B cell (primary cell): ENCODE results near the gene PLA2G2D. TPM values are rescaled to one million over a fixed set of nuclear protein-coding genes. Genes with fewer than 3 reads are reported as not detected.

Experiments used
- ATAC-seq: fragments of 200-7000 bp; cut with Tn5 transposase; one replicate; pipeline ENCODE4 v1.10.0; 2021; ENCODE audit warnings: low read depth, mild to moderate bottlenecking, moderate number of reproducible peaks, moderate library complexity
- CTCF ChIA-PET: fragments of 350-600 bp; sonication (Branson Sonifier 250); formaldehyde crosslinking; loops from one replicate; lab custom pipeline; 2021; ENCODE audit warnings: antibody characterized with exemption, inconsistent platforms; lab: Charles Lee
- POLR2A ChIA-PET: fragments of 350-600 bp; sonication (Branson Sonifier 250); formaldehyde crosslinking; loops from one replicate; lab custom pipeline; 2021; ENCODE audit warnings: antibody characterized with exemption; lab: Charles Lee
- DNase-seq: peaks from one replicate; pipeline ENCODE4 v3.0.0; 2013
- H2AFZ ChIP-seq: 2 replicates; pipeline ENCODE4 v1.6.1; 2012; ENCODE audit warnings: mild to moderate bottlenecking, low read depth, low read length; ENCODE audit not compliant: insufficient read depth, poor library complexity, severe bottlenecking
- H3K27ac ChIP-seq, 2 donors: 1 replicate in 1 of 2; 2 replicates in 1 of 2; pipeline ENCODE4 v1.5.1; 2012 to 2013; ENCODE audit warnings: low read length in 2 of 2, mild to moderate bottlenecking in 2 of 2, moderate library complexity in 1 of 2
- H3K27me3 ChIP-seq, 4 experiments: fragments of 200-600 bp in 1 of 4; sonication (generic) in 1 of 4; replicated peaks in 1 of 4; 1 replicate in 2 of 4; 2 replicates in 2 of 4; pipeline versions ENCODE4 v1.6.1 to v1.7.0; 2013 to 2016; ENCODE audit warnings: low read length in 3 of 4, mild to moderate bottlenecking in 2 of 4, mixed read lengths in 1 of 4, moderate library complexity in 1 of 4; ENCODE audit not compliant: insufficient read depth in 4 of 4, control insufficient read depth in 3 of 4; ENCODE audit errors: control extremely low read depth in 1 of 4
- H3K36me3 ChIP-seq, 2 experiments: replicated peaks in 1 of 2; 1 replicate in 1 of 2; 2 replicates in 1 of 2; pipeline versions ENCODE4 v1.6.1 to v1.7.1; 2013; ENCODE audit warnings: low read length in 1 of 2; ENCODE audit not compliant: insufficient read depth in 2 of 2, control insufficient read depth in 1 of 2; ENCODE audit errors: control extremely low read depth in 1 of 2, extremely low read depth in 1 of 2
- H3K4me1 ChIP-seq, 2 donors: fragments of 200-600 bp in 1 of 2; sonication (generic) in 1 of 2; 1 replicate in 1 of 2; 2 replicates in 1 of 2; pipeline versions ENCODE4 v1.5.1 to v1.6.1; 2013 to 2017; ENCODE audit warnings: low read length in 2 of 2; ENCODE audit not compliant: control insufficient read depth in 2 of 2, insufficient read depth in 2 of 2
- H3K4me2 ChIP-seq: replicated peaks from 2 replicates; pipeline ENCODE3; 2012; ENCODE audit warnings: mild to moderate bottlenecking, low read depth, low read length; ENCODE audit not compliant: poor library complexity, severe bottlenecking
- H3K4me3 ChIP-seq, 5 experiments: fragments of 200-600 bp in 1 of 5; sonication (generic) in 1 of 5; 1 replicate in 3 of 5; 2 replicates in 2 of 5; pipeline versions ENCODE4 v1.5.1 to v1.7.0; 2011 to 2016; ENCODE audit warnings: low read length in 4 of 5, mild to moderate bottlenecking in 4 of 5, low read depth in 2 of 5, control low read depth in 1 of 5, moderate library complexity in 1 of 5; ENCODE audit not compliant: insufficient read depth in 1 of 5; ENCODE audit errors: control extremely low read depth in 1 of 5, extremely low read depth in 1 of 5
- H3K79me2 ChIP-seq: fragments of 200-600 bp; sonication (generic); one replicate; pipeline ENCODE4 v1.6.0; 2016; ENCODE audit warnings: low read length; ENCODE audit not compliant: control insufficient read depth, insufficient read depth
- H3K9ac ChIP-seq: fragments of 200-600 bp; sonication (generic); 2 replicates; pipeline ENCODE4 v1.6.1; 2017; ENCODE audit warnings: mild to moderate bottlenecking, low read length, moderate library complexity
- H3K9me3 ChIP-seq, 3 donors: one replicate each; pipeline versions ENCODE4 v1.6.1 to v1.7.1; 2013; ENCODE audit warnings: low read length in 2 of 3; ENCODE audit not compliant: control insufficient read depth in 2 of 3, insufficient read depth in 1 of 3; ENCODE audit errors: control extremely low read depth in 1 of 3
- H4K20me1 ChIP-seq: 2 replicates; pipeline ENCODE4 v1.6.0; 2012; ENCODE audit warnings: mild to moderate bottlenecking, low read length; ENCODE audit not compliant: insufficient read depth, control insufficient read depth, poor library complexity, severe bottlenecking
- H3K27ac Mint-ChIP-seq: one replicate; pipeline ENCODE4 v1.8.0; 2021; ENCODE audit warnings: mixed read lengths
- H3K27me3 Mint-ChIP-seq: one replicate; pipeline ENCODE4 v1.8.0; 2021; ENCODE audit warnings: mixed read lengths
- H3K4me1 Mint-ChIP-seq: one replicate; pipeline ENCODE4 v1.8.0; 2021; ENCODE audit warnings: mixed read lengths
- H3K4me3 Mint-ChIP-seq: one replicate; pipeline ENCODE4 v1.8.0; 2021; ENCODE audit warnings: mixed read lengths
- H3K9me3 Mint-ChIP-seq: one replicate; pipeline ENCODE4 v1.8.0; 2022; ENCODE audit warnings: mixed read lengths; ENCODE audit not compliant: insufficient read depth
- CTCF ChIP-seq: fragments of 200-600 bp; IDR thresholded peaks from one replicate; pipeline ENCODE4 v1.8.0; 2022; ENCODE audit warnings: antibody characterized with exemption, mild to moderate bottlenecking
- EZH2 ChIP-seq: IDR thresholded peaks from 2 replicates; pipeline ENCODE4 v1.6.1; 2012; ENCODE audit warnings: borderline replicate concordance, low read depth, mild to moderate bottlenecking, moderate library complexity, low read length; ENCODE audit not compliant: insufficient read depth, poor library complexity, severe bottlenecking
- WGBS: methylation state at CpG from one replicate; pipeline ENCODE4 v1.1.5; 2013; ENCODE audit warnings: missing lambda C conversion rate; ENCODE audit not compliant: insufficient coverage; 5-methylcytosine and 5-hydroxymethylcytosine counted together
- intact Hi-C: fragments of 100-400 bp; cut with micrococcal nuclease; formaldehyde crosslinking; loops from one replicate; pipeline ENCODE4 v1.10.0; 2022
- polyA plus RNA-seq: library from polyadenylated mRNA; depleted of rRNA; stranded (reverse); fragments of >200 nt; gene quantifications from 2 replicates; pipeline ENCODE4 v1.2.3, GENCODE V29; 2012
- total RNA-seq, 2 donors: library from RNA; stranded (reverse); fragments of 120-200 nt in 1 of 2; gene quantifications; 1 replicate in 1 of 2; 2 replicates in 1 of 2; pipeline versions ENCODE4 v1.2.3 to v1.2.4, GENCODE V29; 2013 to 2022

PLA2G2D gene
- total and polyA plus RNA-seq, 2 donors (not counting 1 experiment from before 2014, with no cell fraction given): 2.3 to 2.8 TPM

- DNase-seq: no peak
- H3K27me3 Mint-ChIP-seq: peaks cover 2% of the 10 kb centered on the region
- peaks cover 15% of the 10 kb centered on the region for H3K4me1 Mint-ChIP-seq
- no peak overlapping the region for H2AFZ ChIP-seq
- no peak overlapping the region for H3K4me3 Mint-ChIP-seq
- WGBS: 54% methylated on average over 4 of the region's 4 CpGs
- no peak overlapping the region for H3K4me3 ChIP-seq
- CTCF ChIA-PET: interaction anchor here (0.9 kb wide), 1 partner anchor 8 kb away, joined by 3 read pairs; no protein-coding TSS in a partner anchor
- H3K4me1 ChIP-seq: peaks cover 8 to 9% of the 10 kb centered on the region in 2 donors
- no peak overlapping the region for H3K27ac Mint-ChIP-seq
- no peak overlapping the region for H3K27ac ChIP-seq
- ATAC-seq: no peak
- POLR2A ChIA-PET: no interaction called here
- TF ChIP-seq CTCF: peak; percentile 46
- TF ChIP-seq EZH2: no peak
- no peaks in the 10 kb centered on the region for H4K20me1 ChIP-seq
- no peaks in the 10 kb centered on the region for H3K79me2 ChIP-seq
- no peaks in the 10 kb centered on the region for H3K27me3 ChIP-seq
- H3K4me2 ChIP-seq: no peak overlapping the region
- H3K9ac ChIP-seq: no peak overlapping the region
- no peaks in the 10 kb centered on the region for H3K36me3 ChIP-seq
- intact Hi-C loops: no loop called here
- no peaks in the 10 kb centered on the region for H3K9me3 Mint-ChIP-seq
- no peaks in the 10 kb centered on the region for H3K9me3 ChIP-seq
Measured at GRCh38 chr1:20087668-20088067, 31.7 kb downstream of the PLA2G2D start.

GRCh38 chr1:20086800-20087199 is 32.5 kb downstream of the PLA2G2D start:
- Histone ChIP-seq H3K27ac (no peak overlapping the region), H2AFZ (no peak overlapping the region), H3K9me3 (no peaks in the 10 kb centered on the region), H4K20me1 (no peaks in the 10 kb centered on the region), H3K79me2 (no peaks in the 10 kb centered on the region), H3K4me2 (no peak overlapping the region), H3K27me3 (no peaks in the 10 kb centered on the region), H3K36me3 (no peaks in the 10 kb centered on the region), H3K4me3 (no peak overlapping the region), H3K9ac (no peak overlapping the region), H3K4me1 (peaks cover 13 to 15% of the 10 kb centered on the region in 2 donors)
- no peak for DNase-seq
- POLR2A ChIA-PET: no interaction called here
- WGBS: 100% methylated on average over 1 of the region's 1 CpG
- no peak overlapping the region for H3K27ac Mint-ChIP-seq
- no peaks in the 10 kb centered on the region for H3K9me3 Mint-ChIP-seq
- H3K4me3 Mint-ChIP-seq: no peak overlapping the region
- intact Hi-C loops: no loop called here
- CTCF ChIA-PET: interaction anchor here (1.0 kb wide), 1 partner anchor 13 kb away, joined by 3 read pairs; no protein-coding TSS in a partner anchor
- H3K27me3 Mint-ChIP-seq: no peaks in the 10 kb centered on the region
- TF ChIP-seq CTCF: no peak
- TF ChIP-seq EZH2: no peak
- no peak for ATAC-seq
- H3K4me1 Mint-ChIP-seq: peaks cover 24% of the 10 kb centered on the region
